GM18858 (cell line): Measurements from ENCODE around the gene N4BP2L2.
A peak's percentile ranks its signal among the peaks of the same experiment; 100 is the strongest.

Experiments
- ATAC-seq: cut with Tn5 transposase; IDR thresholded peaks from one replicate; pipeline ENCODE4 v1.9.1; 2021; ENCODE audit not compliant: unreplicated experiment

Gene N4BP2L2

GRCh38 chr13:32427852-32428580 is 110.6 kb downstream of the N4BP2L2 start, which contains the start of gene N4BP2L1:
Gene N4BP2L1, minus strand, starts transcription at chr13:32428130. Its CDS starts 48 bp downstream, at chr13:32428082.
- peak; percentile 56 for ATAC-seq

GRCh38 chr13:32426990-32427851 is 111.4 kb downstream of the N4BP2L2 start:
- peak; percentile 3 for ATAC-seq

GRCh38 chr13:32426191-32426989 is 112.2 kb downstream of the N4BP2L2 start:
- ATAC-seq, result peak; percentile 36

GRCh38 chr13:32425158-32425557 is 113.4 kb downstream of the N4BP2L2 start:
- ATAC-seq, result no peak

- no peak for ATAC-seq
Observed at GRCh38 chr13:32423592-32423991, 115.0 kb downstream of the N4BP2L2 start.

GRCh38 chr13:32419862-32420261 is 118.7 kb downstream of the N4BP2L2 start:
- no peak for ATAC-seq

GRCh38 chr13:32417995-32418394 is 120.6 kb downstream of the N4BP2L2 start:
- no peak for ATAC-seq

GRCh38 chr13:32415019-32415418 is 123.6 kb downstream of the N4BP2L2 start:
- ATAC-seq, result no peak

- ATAC-seq, result no peak
Observed at GRCh38 chr13:32414580-32414979, 124.0 kb downstream of the N4BP2L2 start.

GRCh38 chr13:32413284-32413683 is 125.3 kb downstream of the N4BP2L2 start:
- no peak for ATAC-seq

- ATAC-seq, result no peak
Observed at GRCh38 chr13:32409561-32410421, 128.8 kb downstream of the N4BP2L2 start.

- ATAC-seq, result no peak
Observed at GRCh38 chr13:32409001-32409313, 129.6 kb downstream of the N4BP2L2 start.

GRCh38 chr13:32408296-32409000 is 130.1 kb downstream of the N4BP2L2 start:
- ATAC-seq, result no peak

GRCh38 chr13:32407854-32408253 is 130.7 kb downstream of the N4BP2L2 start:
- peak; percentile 62 for ATAC-seq

- ATAC-seq, result no peak
Observed at GRCh38 chr13:32403108-32403507, 135.5 kb downstream of the N4BP2L2 start.

- ATAC-seq, result no peak
Observed at GRCh38 chr13:32391101-32391619, 147.4 kb downstream of the N4BP2L2 start.

GRCh38 chr13:32390484-32390883 is 148.1 kb downstream of the N4BP2L2 start:
- no peak for ATAC-seq

GRCh38 chr13:32390048-32390447 is 148.5 kb downstream of the N4BP2L2 start:
- ATAC-seq, result no peak

GRCh38 chr13:32385410-32385809 is 153.2 kb downstream of the N4BP2L2 start:
- no peak for ATAC-seq

- ATAC-seq, result no peak
Observed at GRCh38 chr13:32384702-32385101, 153.9 kb downstream of the N4BP2L2 start.
